ENCODE data around the gene CLCN6. TPM values are rescaled to one million over a fixed set of nuclear protein-coding genes. Genes with fewer than 3 reads are reported as not detected.

The CLCN6 gene
- polyA plus RNA-seq, 1 donor (not counting 4 experiments of a cell fraction or from before 2014, with no cell fraction given) = 7.4 TPM

GRCh38 chr1:11857164-11857851 is 51.3 kb downstream of the CLCN6 start:
- peaks cover 52% of the 10 kb centered on the region for H3K27me3 ChIP-seq (ENCODE audit: control insufficient read depth, extremely low read depth, insufficient read depth, low read length)
- H3K9ac ChIP-seq (ENCODE audit: control insufficient read depth, extremely low read depth, insufficient read depth, low read length) = no peak overlapping the region
- H3K4me1 ChIP-seq (ENCODE audit: control insufficient read depth, extremely low read depth, insufficient read depth, low read length) = no peaks in the 10 kb centered on the region
- H2AFZ ChIP-seq (ENCODE audit: control insufficient read depth, low read length) = no peak overlapping the region
- no peak for DNase-seq (ENCODE audit: low read depth, low spot score)
- no peaks in the 10 kb centered on the region for H3K9me3 ChIP-seq (ENCODE audit: control insufficient read depth, low read depth, low read length)
- no peak overlapping the region for H3K4me3 ChIP-seq (ENCODE audit: control insufficient read depth in 2 of 3, extremely low read depth in 1 of 3, insufficient read depth in 2 of 3, low read depth in 1 of 3, low read length in 3 of 3)
- FAIRE-seq = no peak
- H3K79me2 ChIP-seq (ENCODE audit: control insufficient read depth, insufficient read depth, low read length) = no peaks in the 10 kb centered on the region
- no peaks in the 10 kb centered on the region for H3K36me3 ChIP-seq (ENCODE audit: control insufficient read depth in 2 of 2, extremely low read depth in 1 of 2, insufficient read depth in 2 of 2, low read length in 2 of 2)
- H3K4me2 ChIP-seq (ENCODE audit: control insufficient read depth, extremely low read depth, insufficient read depth, low read depth, low read length) = no peak overlapping the region
- no peaks in the 10 kb centered on the region for H4K20me1 ChIP-seq (ENCODE audit: control insufficient read depth, extremely low read depth, insufficient read depth, low read length)
- TF ChIP-seq CTCF (optimal IDR thresholded peaks at IDR 0.05 in 1 of 3, IDR thresholded peaks at IDR 0.05 in 1 of 3, conservative IDR thresholded peaks at IDR 0.05 in 1 of 3; ENCODE audit: extremely low read depth in 1 of 3, insufficient read depth in 2 of 3, low read length in 3 of 3) (no peak), EZH2 (IDR thresholded peaks at IDR 0.05; ENCODE audit: low read length) (no peak)
- no peaks in the 10 kb centered on the region for H3K9me1 ChIP-seq (ENCODE audit: control insufficient read depth, extremely low read depth, insufficient read depth, low read length)
- no peak overlapping the region for H3K27ac ChIP-seq (ENCODE audit: control insufficient read depth, insufficient read depth, low read length)
- dilution Hi-C loops (cut with MboI; ENCODE audit: extremely low pct_ligation_motif_present, low sequenced_read_pairs) = no loop called here

GRCh38 chr1:11858158-11858557 is 52.2 kb downstream of the CLCN6 start:
- FAIRE-seq (no peak), DNase-seq (ENCODE audit: low read depth, low spot score) (no peak)
- H4K20me1 ChIP-seq (ENCODE audit: control insufficient read depth, extremely low read depth, insufficient read depth, low read length) = no peaks in the 10 kb centered on the region
- no peak overlapping the region for H3K4me3 ChIP-seq (ENCODE audit: control insufficient read depth in 2 of 3, extremely low read depth in 1 of 3, insufficient read depth in 2 of 3, low read depth in 1 of 3, low read length in 3 of 3)
- H3K27me3 ChIP-seq (ENCODE audit: control insufficient read depth, extremely low read depth, insufficient read depth, low read length) = peaks cover 55% of the 10 kb centered on the region
- no peaks in the 10 kb centered on the region for H3K9me3 ChIP-seq (ENCODE audit: control insufficient read depth, low read depth, low read length)
- no peak overlapping the region for H3K4me2 ChIP-seq (ENCODE audit: control insufficient read depth, extremely low read depth, insufficient read depth, low read depth, low read length)
- no peak for TF ChIP-seq CTCF (optimal IDR thresholded peaks at IDR 0.05 in 1 of 3, IDR thresholded peaks at IDR 0.05 in 1 of 3, conservative IDR thresholded peaks at IDR 0.05 in 1 of 3; ENCODE audit: extremely low read depth in 1 of 3, insufficient read depth in 2 of 3, low read length in 3 of 3)
- TF ChIP-seq EZH2 (IDR thresholded peaks at IDR 0.05; ENCODE audit: low read length) = no peak
- H2AFZ ChIP-seq (ENCODE audit: control insufficient read depth, low read length) = no peak overlapping the region
- H3K27ac ChIP-seq (ENCODE audit: control insufficient read depth, insufficient read depth, low read length) = no peak overlapping the region
- H3K9ac ChIP-seq (ENCODE audit: control insufficient read depth, extremely low read depth, insufficient read depth, low read length) = no peak overlapping the region
- no peaks in the 10 kb centered on the region for H3K79me2 ChIP-seq (ENCODE audit: control insufficient read depth, insufficient read depth, low read length)
- dilution Hi-C loops (cut with MboI; ENCODE audit: extremely low pct_ligation_motif_present, low sequenced_read_pairs) = no loop called here
- peaks cover 3% of the 10 kb centered on the region for H3K4me1 ChIP-seq (ENCODE audit: control insufficient read depth, extremely low read depth, insufficient read depth, low read length)
- H3K36me3 ChIP-seq (ENCODE audit: control insufficient read depth in 2 of 2, extremely low read depth in 1 of 2, insufficient read depth in 2 of 2, low read length in 2 of 2) = no peaks in the 10 kb centered on the region
- no peaks in the 10 kb centered on the region for H3K9me1 ChIP-seq (ENCODE audit: control insufficient read depth, extremely low read depth, insufficient read depth, low read length)

Measured in keratinocyte (primary cell).